SK-N-SH (cell line): Measurements from ENCODE around the gene TRAFD1.

Source experiments
- ELF1 ChIP-seq: IDR thresholded peaks from 2 replicates; pipeline ENCODE4 v1.4.0; 2012
- FOXM1 ChIP-seq: IDR thresholded peaks from 2 replicates; pipeline ENCODE4 v1.4.0; 2012; ENCODE audit warnings: low read depth, mild to moderate bottlenecking
- MAX ChIP-seq: IDR thresholded peaks from 2 replicates; pipeline ENCODE4 v1.4.0; 2012; ENCODE audit warnings: low read depth
- NFIC ChIP-seq: IDR thresholded peaks from 2 replicates; pipeline ENCODE4 v1.4.0; 2012; ENCODE audit warnings: borderline replicate concordance
- PBX3 ChIP-seq: IDR thresholded peaks from 2 replicates; pipeline ENCODE4; 2012
- POLR2AphosphoS5 ChIP-seq: IDR thresholded peaks from 2 replicates; pipeline ENCODE4 v1.6.1; 2012; ENCODE audit warnings: low read depth, low read length
- REST ChIP-seq: IDR thresholded peaks from 2 replicates; pipeline ENCODE4 v1.6.1; 2012; ENCODE audit warnings: mild to moderate bottlenecking, low read depth, low read length, moderate library complexity

DNA sequence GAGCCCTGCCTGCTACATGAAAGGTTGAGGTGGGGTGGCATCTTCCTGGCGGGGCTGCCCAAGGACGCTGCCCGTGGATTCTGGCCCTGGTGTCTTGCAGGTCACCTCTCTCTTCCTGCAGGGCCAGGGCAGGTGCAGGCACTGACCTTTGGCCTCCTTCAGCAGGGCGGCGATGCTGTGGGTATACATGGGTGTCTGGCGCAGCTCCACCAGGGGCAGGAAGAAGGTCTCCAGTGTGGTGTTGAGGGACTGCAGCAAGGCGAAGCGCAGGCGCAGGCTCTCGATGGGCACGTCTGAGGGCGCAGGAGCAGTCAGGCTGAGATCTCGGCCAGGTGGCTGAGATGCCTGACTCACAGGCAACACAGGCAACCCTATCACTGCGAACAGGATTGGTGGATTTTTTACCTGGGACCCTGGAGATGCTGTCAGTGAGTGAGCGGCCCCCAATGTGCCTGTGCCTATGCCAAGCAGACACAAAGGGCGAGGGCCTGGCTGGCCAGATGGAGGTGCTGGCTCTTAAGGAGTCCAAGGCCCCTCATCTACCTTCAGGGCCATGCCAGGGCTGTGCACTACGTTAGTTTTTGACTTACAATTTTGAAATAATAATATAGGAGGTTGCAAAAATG is 45.7 kb downstream of the TRAFD1 start:
- no peak for TF ChIP-seq NFIC
- TF ChIP-seq POLR2AphosphoS5, result no peak
- no peak for TF ChIP-seq REST
- TF ChIP-seq MAX, result no peak
- TF ChIP-seq FOXM1, result no peak
- no peak for TF ChIP-seq PBX3
- no peak for TF ChIP-seq ELF1
